GM12892 (cell line): ENCODE measurements around the gene PDE6H.

Source experiments
- POLR2A ChIP-seq: IDR thresholded peaks from 2 replicates; pipeline ENCODE4 v1.6.1; 2011; ENCODE audit warnings: low read depth, low read length, control low read depth
- POLR2AphosphoS5 ChIP-seq: IDR thresholded peaks from 2 replicates; pipeline ENCODE4 v1.6.1; 2011; ENCODE audit warnings: low read depth, low read length, control low read depth

GRCh38 chr12:15020156-15020555 is 47.3 kb downstream of the PDE6H start:
- TF ChIP-seq POLR2AphosphoS5: no peak
- no peak for TF ChIP-seq POLR2A
